C4-2B (cell line): ENCODE data around the gene FSTL4.

Experiments used
- CTCF ChIP-seq: fragments of 450-650 bp; conservative IDR thresholded peaks from 2 replicates; pipeline ENCODE4 v1.5.1; 2017; ENCODE audit warnings: mild to moderate bottlenecking
- ZFX ChIP-seq: fragments of 450-650 bp; IDR thresholded peaks from 2 replicates; pipeline ENCODE4 v1.6.1; 2017

- peak; percentile 49 for TF ChIP-seq CTCF
- TF ChIP-seq ZFX: no peak
These were observed 247.2 kb downstream of the FSTL4 start for GRCh38 chr5:133364936-133365707.
